Right renal pelvis (tissue), 4 donors: ENCODE measurements around the gene TEX2. TPM values are rescaled to one million over a fixed set of nuclear protein-coding genes. Genes with fewer than 3 reads are reported as not detected.
"Not testable (repeated sequence)": the region's sequence is repeated elsewhere in the genome, so short reads cannot be mapped to it uniquely, and the experiment has no call there.

Experiments
- DNase-seq, 4 donors: peaks; one replicate each; pipeline ENCODE4 v3.0.0-alpha.2; 2013; ENCODE audit warnings: low read depth in 4 of 4, low spot score in 3 of 4, missing footprints in 1 of 4
- polyA plus RNA-seq, 4 donors: library from polyadenylated mRNA; unstranded; fragments of 120-200 nt; gene quantifications; one replicate each; pipeline ENCODE4 v1.2.1, GENCODE V29; 2013; ENCODE audit not compliant: insufficient read length in 4 of 4

The TEX2 gene
- polyA plus RNA-seq, 4 donors = 24.6 to 28.7 (median 27.2) TPM

DNA sequence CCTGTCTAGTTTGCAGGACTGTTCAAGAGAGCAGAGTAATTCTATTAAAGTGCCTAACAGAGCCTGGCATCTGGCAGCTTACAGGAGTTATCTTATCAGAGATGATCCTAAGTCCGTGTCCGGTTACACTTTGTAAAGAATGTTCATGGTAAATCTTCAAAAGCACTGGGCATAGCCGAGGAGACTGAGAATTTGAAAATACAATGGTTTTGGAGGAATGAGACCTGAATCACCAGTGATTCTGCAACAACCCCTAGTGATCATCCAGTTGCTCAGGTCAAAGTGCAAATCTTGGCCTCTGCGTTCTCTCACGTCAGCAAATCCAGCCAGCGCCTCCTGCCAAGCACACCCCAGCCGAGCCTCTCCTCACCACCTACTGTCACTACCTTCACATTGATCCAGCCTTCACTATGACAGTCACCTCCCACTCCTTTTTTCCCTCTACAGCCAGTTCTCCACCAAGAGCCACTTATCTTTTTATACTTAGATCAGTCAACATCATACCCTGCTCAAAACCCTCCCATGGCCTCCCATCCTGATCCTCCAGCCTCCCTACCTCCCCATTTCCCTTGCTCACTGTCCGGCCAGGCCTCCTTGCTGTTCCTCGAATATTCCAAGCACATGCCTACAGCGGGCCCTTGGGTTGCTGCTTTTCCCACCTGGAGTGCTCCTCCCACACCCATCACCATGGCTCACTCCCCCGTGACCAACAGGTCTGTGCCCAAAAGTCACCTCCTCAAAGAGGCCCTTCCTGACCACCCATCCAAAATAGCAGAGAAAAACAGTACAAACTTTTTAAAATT lies 75.8 kb downstream of the TEX2 start:
- no peak for DNase-seq

DNA sequence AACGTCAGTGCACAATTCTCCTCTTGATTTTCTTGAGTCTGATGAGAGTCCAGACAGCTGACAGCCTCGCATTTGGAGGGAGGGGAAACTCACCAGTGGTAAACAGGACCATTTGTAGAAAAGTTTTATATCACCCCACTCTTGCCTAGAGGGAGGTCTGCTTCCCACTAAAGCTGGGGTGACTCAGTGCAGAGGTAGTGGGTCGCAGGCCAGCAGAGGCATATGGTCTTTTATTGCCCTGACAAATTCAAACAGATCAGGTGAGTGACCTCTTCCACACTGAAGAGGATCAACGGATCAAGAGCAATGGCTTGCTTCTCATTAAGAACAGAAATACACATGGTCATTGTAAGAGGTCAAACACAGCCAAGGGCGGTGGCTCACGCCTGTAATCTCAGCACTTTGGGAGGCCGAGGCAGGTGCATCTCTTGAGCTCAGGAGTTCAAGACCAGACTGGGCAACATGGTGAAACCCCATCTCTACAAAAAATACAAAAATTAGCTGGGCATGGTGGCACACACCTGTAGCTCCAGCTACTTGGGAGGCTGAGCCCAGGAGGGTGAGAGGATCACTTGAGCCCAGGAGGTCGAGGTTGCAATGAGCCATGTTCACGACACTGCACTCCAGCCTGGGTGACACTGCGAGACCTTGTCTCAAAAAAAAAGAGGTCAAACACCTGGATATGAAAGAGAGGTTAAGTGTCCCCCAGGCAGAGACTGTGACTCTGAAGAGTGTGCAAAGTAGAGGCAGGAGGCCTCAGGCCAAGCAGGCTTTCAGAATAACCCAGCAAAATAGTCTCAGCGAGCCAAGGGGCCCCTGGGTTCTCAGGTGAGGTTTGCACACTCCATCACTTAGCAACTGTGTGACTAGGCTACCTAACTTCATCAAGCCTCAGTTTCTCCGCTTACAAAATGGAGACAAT lies 76.6 kb downstream of the TEX2 start:
- no peak for DNase-seq

DNA sequence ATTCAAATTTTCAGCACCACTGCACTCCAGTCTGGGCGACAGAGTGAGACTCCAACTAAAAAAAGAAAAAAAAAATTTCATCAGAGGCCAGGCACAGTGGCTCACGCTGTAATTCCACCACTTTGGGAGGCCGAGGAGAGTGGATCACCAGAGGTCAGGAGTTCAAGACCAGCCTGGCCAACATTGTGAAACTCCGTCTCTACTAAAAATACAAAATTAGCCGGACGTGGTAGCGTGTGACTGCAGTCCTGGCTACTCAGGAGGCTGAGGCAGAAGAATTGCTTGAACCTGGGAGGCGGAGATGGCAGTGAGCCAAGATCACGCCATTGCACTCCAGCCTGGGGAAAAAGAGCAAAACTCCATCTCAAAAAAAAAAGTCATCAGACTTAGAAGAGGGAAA lies 77.5 kb downstream of the TEX2 start:
- not testable (repeated sequence) for DNase-seq

DNA sequence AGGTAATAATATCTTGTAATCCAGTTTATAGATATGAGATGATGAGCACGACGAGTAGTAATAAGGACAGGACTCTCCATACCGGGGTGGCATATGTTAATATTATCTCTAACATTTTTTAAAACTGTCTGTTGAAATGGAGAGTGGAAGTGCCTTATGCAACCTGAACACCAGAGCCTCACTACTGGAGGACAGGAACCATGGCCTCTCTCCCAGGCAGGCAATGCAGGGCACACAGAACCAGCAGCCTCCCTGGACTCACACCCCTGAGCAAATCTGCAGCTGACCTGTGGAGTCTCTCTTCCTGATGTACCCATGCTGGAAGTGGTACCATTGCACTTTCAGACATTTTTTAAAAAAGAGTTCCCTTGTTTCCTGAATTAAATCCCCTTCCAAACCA lies 78.0 kb downstream of the TEX2 start:
- DNase-seq = no peak

GRCh38 chr17:64183815-64184214 lies 79.2 kb downstream of the TEX2 start:
- no peak for DNase-seq

DNA sequence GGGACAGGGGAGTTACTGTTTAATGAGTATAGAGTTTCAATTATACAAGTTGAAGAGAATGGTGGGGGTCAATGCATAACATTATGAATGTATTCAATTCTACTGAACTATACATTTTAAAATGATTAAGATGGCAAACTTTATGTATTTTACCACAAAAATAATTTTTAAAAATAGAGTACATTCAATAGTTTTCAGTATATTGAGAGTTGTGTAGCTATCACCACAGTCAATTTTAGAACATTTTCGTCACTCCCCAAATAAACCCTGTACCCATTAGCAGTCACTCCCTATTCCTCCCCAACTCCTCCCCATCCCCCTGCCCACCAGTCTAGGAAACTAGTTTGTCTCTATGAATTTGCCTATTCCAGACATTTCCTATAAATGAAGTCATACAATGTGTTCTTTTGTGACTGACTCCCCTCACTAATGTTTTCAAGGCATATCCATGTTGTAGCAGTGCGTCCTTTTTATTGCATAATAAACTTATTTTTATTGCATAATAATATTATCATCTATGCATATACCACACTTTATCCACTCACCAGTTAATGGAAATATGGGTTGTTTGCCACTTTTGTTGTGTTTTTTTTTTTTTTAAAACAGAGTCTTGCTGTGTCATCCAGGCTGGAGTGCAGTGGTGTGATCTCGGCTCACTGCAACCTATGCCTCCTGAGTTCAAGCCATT lies 80.6 kb downstream of the TEX2 start:
- no peak for DNase-seq

GRCh38 chr17:64180089-64181073 lies 82.7 kb downstream of the TEX2 start:
- DNase-seq = no peak

- DNase-seq = not testable (repeated sequence)
These were observed 84.0 kb downstream of the TEX2 start for GRCh38 chr17:64179024-64179423.

DNA sequence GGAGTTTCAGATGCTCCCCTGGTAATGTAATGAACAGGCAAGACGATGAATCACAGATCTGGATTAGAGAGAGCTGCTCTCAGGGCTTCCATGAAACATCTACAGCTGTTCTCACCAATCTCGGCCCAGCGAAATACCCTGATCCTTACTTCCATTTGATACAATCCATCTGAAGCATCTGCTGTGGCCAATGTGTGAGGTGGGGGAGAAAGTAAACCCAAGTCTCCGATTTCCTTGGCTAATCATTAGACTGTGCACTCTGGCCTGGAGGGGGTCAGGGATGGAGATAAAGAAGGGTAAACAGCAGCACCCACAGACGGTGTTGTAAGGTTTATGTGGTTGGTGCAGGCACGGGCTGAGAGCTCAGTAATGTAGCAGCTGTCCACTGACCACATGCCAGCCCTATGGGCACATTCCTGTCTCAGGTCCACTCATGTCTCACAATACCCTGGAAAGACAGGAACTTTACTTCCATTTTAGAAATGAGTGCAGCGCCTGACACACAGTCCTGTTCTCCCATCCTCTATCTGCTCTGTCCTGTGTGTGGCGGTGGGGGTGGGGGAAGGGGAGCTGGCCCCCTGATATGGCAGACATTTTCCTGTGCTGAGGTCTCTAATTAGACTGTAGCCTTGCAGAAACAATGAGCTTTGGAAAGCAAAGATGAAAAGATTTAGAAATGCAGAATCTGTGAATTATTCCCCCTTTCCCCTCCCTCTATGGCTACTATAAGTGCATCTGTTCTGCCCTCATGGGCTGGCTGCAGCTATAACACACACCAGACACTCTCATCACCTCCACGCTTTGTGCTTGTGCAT lies 84.8 kb downstream of the TEX2 start:
- no peak for DNase-seq

- no peak for DNase-seq
These were observed 85.6 kb downstream of the TEX2 start for GRCh38 chr17:64177311-64178010.

- DNase-seq = no peak
These were observed 86.5 kb downstream of the TEX2 start for GRCh38 chr17:64176556-64176955.

DNA sequence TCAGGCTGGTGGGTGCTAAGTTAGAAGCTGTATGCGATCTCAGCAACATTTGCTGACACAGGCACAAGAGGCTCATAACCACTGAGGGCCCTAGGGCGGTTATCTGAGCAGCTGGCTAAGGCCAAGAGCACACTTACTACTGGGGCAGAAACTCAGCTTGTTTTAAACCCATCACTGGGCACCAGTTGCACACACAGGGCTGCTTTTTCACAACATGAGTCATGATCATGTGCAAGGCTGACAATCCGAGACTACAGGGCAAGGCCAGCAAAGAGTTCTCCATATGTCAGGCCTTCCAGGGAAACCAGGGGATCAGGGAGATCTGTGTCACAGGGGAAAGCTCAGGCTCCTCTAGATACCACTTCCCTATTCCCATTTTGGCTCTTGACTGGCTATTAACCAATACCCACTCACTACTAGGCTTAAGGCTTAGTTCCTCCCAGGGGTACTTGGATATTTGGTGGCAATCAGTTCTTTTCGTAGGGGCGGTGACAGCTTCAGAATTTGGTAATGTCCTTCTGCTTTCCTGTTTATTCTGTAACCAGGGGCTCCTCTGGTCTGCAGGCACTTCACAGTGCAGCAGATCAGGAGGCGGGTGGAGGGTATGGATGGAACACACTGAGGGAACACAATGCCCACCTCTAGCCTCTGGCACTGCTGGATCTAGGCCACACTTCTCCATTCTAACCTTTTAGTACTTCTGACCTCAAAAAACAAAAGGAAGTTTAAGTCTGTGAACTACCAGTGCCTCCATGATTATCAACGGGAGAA lies 88.2 kb downstream of the TEX2 start:
- DNase-seq = no peak

- no peak for DNase-seq
These were observed 89.4 kb downstream of the TEX2 start for GRCh38 chr17:64173646-64174045.

- DNase-seq = no peak
These were observed 90.5 kb downstream of the TEX2 start for GRCh38 chr17:64172510-64172909.

DNA sequence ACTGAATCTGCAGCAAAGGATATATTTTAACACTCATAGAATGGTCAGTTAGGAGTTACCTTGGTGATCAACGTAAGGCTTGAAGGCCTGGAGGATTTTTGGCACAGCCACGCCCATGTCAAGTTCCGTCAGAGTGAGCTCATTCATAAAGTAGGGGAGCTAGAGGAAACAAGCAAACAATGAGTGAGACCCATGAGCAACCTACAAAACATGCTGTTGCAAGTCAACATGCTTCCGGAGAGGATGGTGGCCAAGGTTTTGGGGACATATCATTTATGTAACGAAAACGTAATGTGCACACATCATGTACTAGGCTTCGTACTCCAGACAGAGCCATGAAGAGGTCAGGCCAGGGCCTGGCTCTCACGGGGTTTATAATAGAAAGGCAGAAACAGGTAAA lies 92.0 kb downstream of the TEX2 start:
- no peak for DNase-seq

- DNase-seq = no peak
These were observed 92.8 kb downstream of the TEX2 start for GRCh38 chr17:64170286-64170685.

- DNase-seq = not testable (repeated sequence)
These were observed 95.4 kb downstream of the TEX2 start for GRCh38 chr17:64167666-64168065.

DNA sequence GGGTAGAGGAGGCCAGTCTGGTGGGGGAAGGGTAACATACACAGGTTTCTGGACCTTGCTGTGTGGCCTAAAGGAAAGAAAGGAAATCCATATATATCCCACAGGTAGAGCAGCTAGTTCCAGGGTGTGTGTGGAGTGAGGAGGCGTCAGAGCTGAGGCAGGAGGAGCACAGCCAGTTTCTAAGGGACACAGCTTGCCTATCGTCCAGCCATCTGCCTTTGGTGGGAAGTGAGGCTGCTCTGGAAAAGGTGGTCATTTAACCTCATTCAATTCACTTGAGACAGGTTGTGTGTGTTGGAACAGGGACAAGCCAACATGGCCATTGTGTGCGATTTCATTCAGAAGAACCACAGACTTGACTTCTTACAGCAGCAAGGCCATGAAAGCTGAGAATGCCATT lies 96.2 kb downstream of the TEX2 start:
- DNase-seq = no peak
